Glomerular endothelial cell (primary cell): Measurements from ENCODE around the gene TRAK1. TPM values are rescaled to one million over a fixed set of nuclear protein-coding genes. Genes with fewer than 3 reads are reported as not detected.

Experiments used
- DNase-seq: peaks from one replicate; pipeline ENCODE4 v3.0.0-alpha.2; 2011; ENCODE audit warnings: low read depth, low spot score; ENCODE audit errors: extremely low read depth
- total RNA-seq: library from RNA; depleted of rRNA; stranded (reverse); fragments of >200 nt; gene quantifications from 2 replicates; pipeline ENCODE4 v1.2.3, GENCODE V29; 2015

The TRAK1 gene
- total RNA-seq, 1 donor from 2014 or later, result 58.7 TPM

DNA sequence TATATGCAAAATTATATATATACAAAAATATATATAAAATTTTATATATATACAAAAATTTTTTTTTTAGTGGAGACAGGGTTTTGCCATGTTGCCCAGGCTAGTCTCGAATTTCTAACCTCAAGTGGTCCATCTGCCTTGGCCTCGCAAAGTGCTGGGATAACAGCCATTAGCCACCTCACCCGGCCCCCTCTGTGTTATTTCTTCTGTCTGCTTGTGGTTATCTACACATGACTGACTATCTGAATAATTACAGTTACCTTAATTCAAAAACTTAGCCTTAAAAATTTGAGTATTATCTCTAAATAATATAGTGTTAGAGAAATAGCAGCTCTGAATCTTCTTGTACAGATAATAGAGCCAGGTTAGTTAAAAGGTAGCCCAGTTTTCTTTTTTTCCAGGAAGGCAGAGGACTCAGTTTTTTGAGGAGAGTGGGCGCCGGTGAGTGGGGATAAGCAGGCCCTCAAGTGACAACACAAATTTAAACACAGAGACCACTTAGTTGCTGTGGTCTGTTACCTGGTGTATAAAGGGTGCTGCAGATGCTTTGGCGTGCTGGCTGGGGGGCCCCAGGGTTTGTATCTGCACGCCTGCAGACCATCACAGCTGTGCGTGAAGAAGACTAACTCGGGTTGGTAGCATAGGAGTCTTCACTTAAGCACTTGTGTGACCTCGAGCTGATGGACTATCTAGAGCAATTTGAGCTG, 83.7 kb downstream of the TRAK1 start:
- DNase-seq, result no peak

DNA sequence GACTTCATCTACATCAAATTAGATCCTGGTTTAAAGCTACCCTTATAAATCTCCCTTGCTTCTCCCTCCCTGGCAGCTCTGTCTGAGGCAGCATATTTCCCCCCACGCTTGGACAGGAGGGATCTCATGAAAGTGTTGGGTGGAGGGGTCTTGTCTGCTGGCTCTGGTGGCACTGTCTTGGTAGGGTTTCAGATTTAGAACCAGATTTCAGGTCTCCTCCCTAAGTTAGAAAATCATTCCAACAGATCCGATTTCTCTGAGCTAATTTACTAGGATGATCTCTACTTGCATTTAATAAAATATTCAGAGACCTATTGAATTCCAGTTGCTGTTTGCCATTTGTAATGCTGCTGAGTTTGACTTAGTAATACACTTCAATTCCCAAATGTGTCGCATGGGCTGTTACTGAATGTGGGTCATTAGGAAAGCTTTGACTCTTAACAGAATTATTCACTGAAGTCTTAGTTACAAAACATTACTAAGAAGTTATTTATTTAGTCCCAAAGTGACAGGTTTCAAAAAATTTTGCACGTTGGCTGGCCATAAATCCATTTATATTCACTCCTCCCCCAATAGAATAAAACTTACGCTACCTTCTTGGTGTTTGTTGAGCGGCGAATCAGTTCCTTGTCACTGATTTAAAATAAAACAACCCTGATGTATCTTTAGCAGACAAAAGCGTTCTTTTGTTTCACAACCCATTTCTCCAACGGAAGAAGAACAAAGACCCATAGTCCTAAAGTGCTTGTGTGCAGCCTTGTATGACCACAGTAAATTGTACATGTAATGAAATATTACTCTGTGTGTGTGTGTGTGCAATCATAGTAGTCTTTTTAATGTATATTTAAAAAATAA, 84.5 kb downstream of the TRAK1 start:
- no peak for DNase-seq

DNA sequence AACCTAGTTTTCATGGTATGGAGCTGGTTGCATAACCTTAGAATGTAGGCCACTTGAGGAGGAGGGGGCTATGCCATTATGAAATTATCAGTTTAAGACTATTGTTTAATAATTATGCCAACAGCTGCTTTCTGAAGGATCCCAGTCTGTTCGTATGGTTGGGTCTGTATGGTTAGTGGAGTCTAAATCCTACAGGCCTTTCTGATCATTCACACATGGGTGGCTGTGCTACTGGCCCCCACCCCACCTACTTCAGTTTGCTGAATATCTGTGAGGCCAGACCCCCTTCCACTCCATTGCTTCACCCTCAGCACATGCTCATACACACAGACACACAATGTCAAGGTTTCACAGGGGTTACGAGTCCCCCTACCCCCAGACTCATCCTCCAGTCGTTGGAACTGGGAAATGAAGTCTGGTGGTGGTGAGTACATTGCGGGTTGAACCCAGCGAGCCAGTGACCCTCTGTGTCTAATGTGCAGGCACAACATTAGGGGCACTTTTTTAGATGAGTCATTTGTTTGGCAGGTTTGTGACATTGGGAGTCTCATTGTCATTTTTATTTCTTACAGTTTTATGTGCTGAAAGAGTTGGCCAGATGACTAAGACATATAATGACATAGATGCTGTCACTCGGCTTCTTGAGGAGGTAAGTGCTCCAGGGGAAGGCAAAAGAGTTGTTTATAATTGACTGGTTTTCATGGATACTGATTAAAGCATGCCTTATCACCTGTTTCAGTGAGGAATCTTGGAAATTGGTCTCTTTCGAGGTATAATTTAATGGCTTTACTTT, 85.3 kb downstream of the TRAK1 start:
- no peak for DNase-seq

DNA sequence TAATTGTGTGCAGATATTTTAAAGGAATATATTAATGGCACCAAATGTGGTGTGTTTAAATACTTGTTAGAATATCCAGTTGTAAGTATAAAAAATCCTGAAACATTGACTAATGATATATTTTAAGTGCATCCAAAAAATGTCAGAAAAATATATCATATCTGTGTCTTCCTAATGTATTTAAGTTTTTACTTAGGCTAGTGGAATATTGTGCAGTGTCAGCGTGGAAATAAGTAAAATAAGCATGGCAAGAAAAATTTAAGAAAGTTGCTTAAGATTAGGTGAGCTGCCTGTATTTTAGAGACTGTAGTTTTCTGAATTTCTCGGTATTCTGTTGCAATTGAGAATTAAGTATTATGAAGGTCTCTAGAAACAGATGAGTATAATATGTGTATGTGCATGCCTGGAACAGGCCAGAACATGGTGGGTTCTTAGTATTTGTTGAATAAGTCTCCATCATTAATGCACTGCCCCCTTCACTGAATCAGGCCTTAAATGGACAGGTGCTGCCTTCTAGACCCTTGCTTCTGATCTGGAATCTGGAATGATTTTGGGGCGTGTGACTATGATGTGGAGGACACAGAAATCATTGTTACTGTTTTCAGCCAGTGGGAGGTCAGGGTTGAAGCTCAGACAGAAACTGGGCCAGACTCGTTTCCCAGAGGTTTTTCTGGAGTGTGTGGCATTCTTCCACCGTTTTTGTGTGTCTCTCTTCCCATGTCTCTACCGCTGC, 86.1 kb downstream of the TRAK1 start:
- DNase-seq, result no peak

GRCh38 chr3:42177801-42178150, 86.6 kb downstream of the TRAK1 start:
- no peak for DNase-seq

DNA sequence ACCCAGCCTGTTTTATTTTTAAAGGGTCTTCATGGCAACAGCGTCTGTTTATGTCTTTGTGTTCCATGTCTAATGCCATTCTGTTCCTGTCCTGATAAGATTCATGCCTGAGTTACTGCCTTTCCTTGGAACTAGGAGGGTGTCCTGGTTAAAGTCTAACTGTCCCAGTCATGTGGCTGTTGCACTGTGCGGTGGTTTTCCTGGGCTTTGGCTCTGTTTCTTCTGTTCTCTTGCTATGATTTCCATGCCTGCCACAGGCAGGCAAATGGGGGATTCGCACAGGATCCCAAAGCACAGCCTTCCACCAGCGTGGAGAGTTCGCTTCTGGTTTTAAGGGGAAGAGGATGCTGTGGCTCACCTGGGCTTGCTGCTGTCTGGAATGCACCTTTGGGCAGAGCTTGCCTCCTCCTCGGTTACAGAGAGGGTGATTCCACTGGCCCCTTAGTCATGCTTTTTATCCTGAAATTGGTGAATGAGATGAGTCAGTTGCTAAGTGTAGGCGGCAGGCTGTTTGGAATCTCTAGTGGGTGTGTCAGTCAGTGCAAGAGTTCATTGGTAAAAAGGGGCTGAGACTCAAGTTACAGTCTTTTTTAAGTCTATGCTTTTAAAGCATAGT, 88.1 kb downstream of the TRAK1 start:
- no peak for DNase-seq

GRCh38 chr3:42180901-42181300, 89.7 kb downstream of the TRAK1 start:
- no peak for DNase-seq

- DNase-seq, result no peak
These were observed 91.4 kb downstream of the TRAK1 start for GRCh38 chr3:42182555-42182954.

GRCh38 chr3:42183991-42184632, 93.0 kb downstream of the TRAK1 start:
- no peak for DNase-seq

GRCh38 chr3:42184651-42185443, 93.7 kb downstream of the TRAK1 start:
- no peak for DNase-seq

DNA sequence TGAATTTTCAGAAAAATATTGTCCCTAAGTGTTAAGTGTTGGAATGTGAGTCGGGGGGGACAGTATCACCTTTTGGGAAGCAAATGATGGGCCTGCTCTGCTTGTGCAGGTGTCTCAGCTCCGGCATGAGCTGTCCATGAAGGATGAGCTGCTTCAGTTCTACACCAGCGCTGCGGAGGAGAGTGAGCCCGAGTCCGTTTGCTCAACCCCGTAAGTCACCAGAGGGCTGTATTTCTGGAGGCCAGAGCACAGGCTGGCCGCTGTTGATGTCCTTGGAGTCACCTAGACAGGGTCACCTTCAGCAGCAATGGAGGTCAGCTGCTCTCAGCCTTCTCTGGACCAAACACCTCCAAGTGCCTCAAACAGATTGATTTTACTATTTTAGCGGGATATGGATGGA, 96.8 kb downstream of the TRAK1 start:
- DNase-seq, result no peak

DNA sequence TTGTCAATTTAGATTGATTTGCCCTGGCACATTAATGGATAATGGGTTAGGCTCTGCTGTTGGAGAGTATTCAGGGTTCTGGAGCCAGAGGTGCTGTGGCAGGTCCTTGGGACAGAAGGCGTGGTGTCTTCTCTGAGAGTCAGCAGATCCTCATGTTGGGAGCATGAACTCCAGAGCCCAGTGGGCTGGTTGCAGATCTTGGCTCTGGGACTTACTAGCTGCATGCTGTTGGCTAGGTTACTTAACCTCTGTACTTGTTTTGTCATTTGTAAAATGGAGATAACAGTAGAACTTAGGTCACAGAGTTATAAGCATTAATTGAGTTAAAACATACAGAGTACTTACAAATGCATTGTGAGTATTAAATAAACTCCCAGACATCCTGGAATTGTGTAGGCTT, 97.2 kb downstream of the TRAK1 start:
- no peak for DNase-seq

GRCh38 chr3:42189001-42189460, 97.9 kb downstream of the TRAK1 start:
- DNase-seq, result no peak

DNA sequence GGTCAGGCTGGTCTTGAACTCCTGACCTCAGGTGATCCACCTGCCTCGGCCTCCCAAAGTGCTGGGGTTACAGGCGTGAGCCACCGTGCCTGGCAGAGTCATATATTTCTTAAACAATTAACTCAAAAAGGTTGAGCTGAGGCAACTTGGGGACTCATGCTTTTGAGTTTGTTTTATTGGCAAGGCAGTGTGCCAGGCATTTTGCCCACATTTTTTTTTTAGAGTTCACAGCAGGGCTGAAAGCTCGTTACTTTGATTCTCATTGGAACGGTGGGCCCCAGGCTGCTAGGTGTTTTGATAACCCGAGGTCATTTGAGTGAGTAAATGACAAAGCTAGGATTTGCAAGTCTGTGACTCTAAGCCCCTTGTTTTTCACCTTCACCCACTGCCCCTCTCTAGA, 98.6 kb downstream of the TRAK1 start:
- DNase-seq, result no peak

GRCh38 chr3:42190701-42191442, 99.7 kb downstream of the TRAK1 start:
- DNase-seq, result no peak

DNA sequence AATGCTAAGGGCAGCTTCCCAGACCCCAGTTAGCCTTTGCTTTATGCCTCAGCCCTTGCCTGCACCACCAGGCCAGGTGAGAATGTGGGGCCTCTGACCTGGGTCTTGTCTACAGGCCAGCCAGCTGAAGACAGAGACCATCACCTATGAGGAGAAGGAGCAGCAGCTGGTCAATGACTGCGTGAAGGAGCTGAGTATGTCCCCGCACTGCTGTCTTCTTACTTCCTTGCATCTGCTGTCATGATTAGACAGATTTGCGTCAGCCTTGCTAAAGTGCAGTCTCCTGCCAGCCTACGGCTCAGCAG, 100.2 kb downstream of the TRAK1 start:
- DNase-seq, result no peak

DNA sequence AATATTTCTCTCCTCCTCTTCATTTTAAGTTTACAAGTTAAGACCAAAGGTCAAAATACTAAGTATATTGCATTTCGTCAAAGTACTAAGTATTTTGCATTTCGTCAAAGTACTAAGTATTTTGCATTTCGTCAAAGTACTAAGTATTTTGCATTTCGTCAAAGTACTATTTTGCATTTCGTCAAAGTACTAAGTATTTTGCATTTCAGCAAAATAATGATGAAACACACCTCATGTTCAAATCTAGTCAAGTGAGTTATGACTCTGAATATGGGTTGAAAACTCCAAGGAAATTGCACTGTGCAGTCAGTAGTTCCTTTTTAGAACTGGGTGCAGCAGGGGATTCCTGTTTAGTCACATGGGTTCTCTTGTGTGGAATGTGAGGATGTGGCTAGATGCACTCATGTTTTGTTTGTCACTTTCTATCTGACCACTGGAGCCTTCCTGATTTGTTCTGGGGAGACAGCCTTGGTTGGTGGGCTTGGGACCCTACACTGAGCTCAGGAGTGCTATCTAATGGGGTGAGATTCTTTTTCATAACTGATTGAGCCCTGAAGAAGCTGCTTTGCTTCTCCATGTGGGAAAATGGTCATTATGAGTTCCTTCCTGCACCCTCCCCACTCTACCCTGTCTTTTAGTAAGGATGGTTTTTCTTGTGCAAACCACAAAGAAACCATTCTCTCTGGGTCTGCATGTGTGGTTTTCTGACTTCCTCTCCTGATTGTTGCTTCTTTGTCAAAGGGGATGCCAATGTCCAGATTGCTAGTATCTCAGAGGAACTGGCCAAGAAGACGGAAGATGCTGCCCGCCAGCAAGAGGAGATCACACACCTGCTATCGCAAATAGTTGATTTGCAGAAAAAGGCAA, 101.4 kb downstream of the TRAK1 start:
- DNase-seq, result no peak
